ENCODE data around the gene CORO2B. TPM values are rescaled to one million over a fixed set of nuclear protein-coding genes. Genes with fewer than 3 reads are reported as not detected.

The CORO2B gene
- total and polyA plus RNA-seq, 8 donors, result 0.56 to 7.7 (median 1.7) TPM

DNA sequence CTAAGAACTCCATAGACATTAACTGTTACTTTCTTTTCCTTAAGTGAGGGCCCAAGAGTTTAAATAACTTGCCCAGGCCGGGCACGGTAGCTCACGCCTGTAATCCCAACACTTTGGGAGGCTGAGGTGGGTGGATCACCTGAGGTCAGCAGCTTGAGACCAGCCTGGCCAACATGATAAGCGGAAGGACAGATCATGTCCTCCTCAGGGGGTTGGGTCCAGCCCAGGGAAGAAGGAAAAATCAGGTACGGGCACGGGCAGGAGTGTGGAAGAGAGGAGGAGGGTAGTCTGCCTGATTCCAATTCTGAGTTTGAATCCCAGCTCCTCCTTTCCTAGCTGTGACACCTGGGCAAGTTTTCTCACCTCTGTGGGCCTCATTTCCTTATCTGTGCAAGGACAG, 123.1 kb downstream of the CORO2B start:
- TF ChIP-seq, protein P1, sequence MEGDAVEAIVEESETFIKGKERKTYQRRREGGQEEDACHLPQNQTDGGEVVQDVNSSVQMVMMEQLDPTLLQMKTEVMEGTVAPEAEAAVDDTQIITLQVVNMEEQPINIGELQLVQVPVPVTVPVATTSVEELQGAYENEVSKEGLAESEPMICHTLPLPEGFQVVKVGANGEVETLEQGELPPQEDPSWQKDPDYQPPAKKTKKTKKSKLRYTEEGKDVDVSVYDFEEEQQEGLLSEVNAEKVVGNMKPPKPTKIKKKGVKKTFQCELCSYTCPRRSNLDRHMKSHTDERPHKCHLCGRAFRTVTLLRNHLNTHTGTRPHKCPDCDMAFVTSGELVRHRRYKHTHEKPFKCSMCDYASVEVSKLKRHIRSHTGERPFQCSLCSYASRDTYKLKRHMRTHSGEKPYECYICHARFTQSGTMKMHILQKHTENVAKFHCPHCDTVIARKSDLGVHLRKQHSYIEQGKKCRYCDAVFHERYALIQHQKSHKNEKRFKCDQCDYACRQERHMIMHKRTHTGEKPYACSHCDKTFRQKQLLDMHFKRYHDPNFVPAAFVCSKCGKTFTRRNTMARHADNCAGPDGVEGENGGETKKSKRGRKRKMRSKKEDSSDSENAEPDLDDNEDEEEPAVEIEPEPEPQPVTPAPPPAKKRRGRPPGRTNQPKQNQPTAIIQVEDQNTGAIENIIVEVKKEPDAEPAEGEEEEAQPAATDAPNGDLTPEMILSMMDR (IDR thresholded peaks at IDR 0.05), result no peak
- peaks cover 0 to 2% (median 0%) of the 10 kb centered on the region in 3 donors for H3K4me1 ChIP-seq
- FAIRE-seq (no peak), DNase-seq (no peak), ATAC-seq (no peak)
- no peaks in the 10 kb centered on the region for H3K27me3 ChIP-seq
- H3K27ac ChIP-seq, result no peak overlapping the region
- WGBS, 2 donors, result 86 to 91% methylated on average over 6 of the region's 6 CpGs
- H3K9me3 ChIP-seq, result no peaks in the 10 kb centered on the region
- H3K4me3 ChIP-seq, result no peak overlapping the region
- intact Hi-C loops (cut with DNase I), result no loop called here
- no peaks in the 10 kb centered on the region for H3K36me3 ChIP-seq

DNA sequence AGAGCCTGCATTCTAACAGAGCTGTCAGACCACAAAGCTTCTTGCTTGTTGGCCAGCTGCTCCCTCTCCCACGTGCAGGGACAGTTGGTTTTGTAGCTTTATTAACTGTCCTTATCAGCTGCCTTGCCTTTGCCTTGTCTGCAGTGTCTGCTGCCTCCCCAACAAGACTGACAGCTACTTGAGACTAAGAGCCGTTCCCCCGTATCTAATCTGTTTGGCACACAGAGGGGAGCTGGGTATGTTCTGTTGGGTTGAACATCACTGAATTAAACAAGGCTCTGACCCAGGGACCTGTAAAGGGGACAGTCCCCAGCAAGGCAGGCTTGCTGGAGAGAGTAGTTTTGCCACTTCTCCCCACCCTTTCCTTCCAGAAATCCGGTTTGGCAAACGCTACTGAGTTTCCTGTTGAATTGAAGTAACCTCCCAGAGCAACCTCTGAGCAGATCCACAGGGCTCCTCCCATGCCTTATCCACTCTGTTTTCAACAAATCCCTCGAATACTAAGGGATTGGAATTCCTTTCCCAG, 125.8 kb downstream of the CORO2B start:
- ATAC-seq, result peak in 3 of 4 donors; percentile 31 to 65 (median 61)
- no peak for DNase-seq

DNA sequence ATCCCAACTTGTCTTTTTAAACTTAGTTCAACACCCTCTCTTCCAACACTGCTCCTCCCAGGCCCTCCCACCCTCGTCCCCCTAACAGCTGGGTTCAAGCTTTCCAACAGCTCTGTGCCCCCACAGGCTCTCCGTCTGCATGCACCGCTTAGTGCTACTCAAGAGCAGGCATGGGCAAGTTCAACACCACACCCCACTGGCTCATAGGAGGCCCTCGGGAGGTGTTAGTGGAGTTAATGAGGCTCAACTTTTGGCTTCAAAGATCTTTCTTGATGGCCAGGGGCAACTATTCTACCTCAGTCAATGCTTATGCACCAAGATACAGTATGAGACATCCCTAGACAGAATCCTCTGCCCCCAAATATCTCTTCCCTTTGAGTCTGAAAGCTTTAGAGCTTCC, 127.5 kb downstream of the CORO2B start:
- H3K27me3 ChIP-seq, result no peaks in the 10 kb centered on the region
- peaks cover 0 to 2% (median 0%) of the 10 kb centered on the region in 3 donors for H3K4me1 ChIP-seq
- intact Hi-C loops (cut with DNase I), result no loop called here
- no peak for DNase-seq
- no peaks in the 10 kb centered on the region for H3K36me3 ChIP-seq
- H3K9me3 ChIP-seq, result no peaks in the 10 kb centered on the region
- no peak overlapping the region for H3K27ac ChIP-seq
- FAIRE-seq, result no peak
- TF ChIP-seq, protein P1 (IDR thresholded peaks at IDR 0.05), result no peak
- H3K4me3 ChIP-seq, result no peak overlapping the region
- 76 to 80% methylated on average over 4 of the region's 4 CpGs for WGBS, 2 donors
- no peak for ATAC-seq

More for the DNA sequence above, 125.8 kb downstream of the CORO2B start:
- no peak overlapping the region for H3K4me3 ChIP-seq
- no peak for FAIRE-seq
- no peaks in the 10 kb centered on the region for H3K36me3 ChIP-seq
- WGBS, 2 donors, result 7 to 10% methylated on average over 6 of the region's 6 CpGs
- TF ChIP-seq, protein P1 (IDR thresholded peaks at IDR 0.05), result no peak
- H3K27ac ChIP-seq, result no peak overlapping the region
- H3K27me3 ChIP-seq, result no peaks in the 10 kb centered on the region
- H3K9me3 ChIP-seq, result no peaks in the 10 kb centered on the region
- H3K4me1 ChIP-seq, result peaks cover 0 to 2% (median 0%) of the 10 kb centered on the region in 3 donors
- intact Hi-C loops (cut with DNase I), result no loop called here

DNA sequence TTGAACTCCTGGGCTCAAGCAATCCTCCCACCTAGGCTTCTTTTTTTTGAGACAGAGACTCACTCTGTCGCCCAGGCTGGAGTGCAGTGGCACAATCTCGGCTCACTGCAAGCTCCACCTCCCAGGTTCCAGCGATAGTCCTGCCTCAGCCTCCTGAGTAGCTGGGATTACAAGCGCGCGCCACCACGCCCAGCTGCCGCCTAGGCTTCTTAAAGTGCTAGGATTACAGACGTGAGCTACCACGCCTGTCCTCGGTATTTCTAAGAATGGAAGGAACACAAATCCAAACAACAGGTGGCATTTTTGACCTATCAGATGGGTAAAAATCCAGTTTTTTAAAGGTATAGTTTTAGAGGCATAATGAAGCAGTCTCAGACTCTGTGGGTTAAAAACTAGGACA, 128.1 kb downstream of the CORO2B start:
- WGBS, 2 donors, result 72 to 80% methylated on average over 11 of the region's 11 CpGs
- no peak for FAIRE-seq
- Histone ChIP-seq H3K27ac (no peak overlapping the region), H3K36me3 (no peaks in the 10 kb centered on the region), H3K4me1 (peaks cover 0 to 2% (median 0%) of the 10 kb centered on the region in 3 donors), H3K27me3 (no peaks in the 10 kb centered on the region), H3K4me3 (no peak overlapping the region), H3K9me3 (no peaks in the 10 kb centered on the region)
- no peak for ATAC-seq
- no peak for DNase-seq
- intact Hi-C loops (cut with DNase I), result no loop called here
- TF ChIP-seq, protein P1 (IDR thresholded peaks at IDR 0.05), result no peak

DNA sequence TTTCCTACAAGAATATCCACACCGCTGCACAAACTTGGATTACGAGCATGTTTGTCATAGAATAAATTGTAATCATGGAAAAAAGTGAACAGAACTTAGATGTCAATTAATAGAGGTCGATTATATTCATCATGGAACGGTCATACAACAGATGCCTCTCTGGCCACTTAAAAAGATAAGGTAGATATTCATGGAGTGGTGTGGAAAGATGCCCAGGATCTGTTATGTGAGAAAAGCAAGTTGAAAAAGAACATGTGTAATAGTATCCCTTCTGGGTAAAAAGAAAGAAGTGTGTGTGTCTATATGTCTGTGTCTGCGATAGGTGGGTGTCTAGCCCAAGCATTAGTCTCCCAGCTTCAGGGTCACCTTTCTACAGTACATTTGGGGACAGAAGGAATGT, 128.6 kb downstream of the CORO2B start:
- FAIRE-seq (no peak), ATAC-seq (no peak), DNase-seq (no peak)
- intact Hi-C loops (cut with DNase I), result no loop called here
- H3K9me3 ChIP-seq, result no peaks in the 10 kb centered on the region
- 44 to 58% methylated on average over 5 of the region's 5 CpGs for WGBS, 2 donors
- H3K27me3 ChIP-seq, result no peaks in the 10 kb centered on the region
- TF ChIP-seq, protein P1 (IDR thresholded peaks at IDR 0.05), result no peak
- peaks cover 0 to 2% (median 0%) of the 10 kb centered on the region in 3 donors for H3K4me1 ChIP-seq
- H3K36me3 ChIP-seq, result no peaks in the 10 kb centered on the region
- H3K4me3 ChIP-seq, result no peak overlapping the region
- H3K27ac ChIP-seq, result no peak overlapping the region

Data from pancreas (tissue), 10 donors.